Natural killer cell (primary cell): ENCODE data around the gene TAF15. TPM values are rescaled to one million over a fixed set of nuclear protein-coding genes. Genes with fewer than 3 reads are reported as not detected.

Source experiments
- ATAC-seq, 3 donors: fragments of 150-1000 bp in 2 of 3; fragments of 200-7000 bp in 1 of 3; cut with Tn5 transposase; 1 replicate in 1 of 3; 2 replicates in 2 of 3; pipeline ENCODE4 v1.10.0; 2021; ENCODE audit warnings: mild to moderate bottlenecking in 2 of 3, moderate library complexity in 2 of 3
- DNase-seq, 2 donors: peaks; one replicate each; pipeline versions ENCODE4 v3.0.0 to v3.0.0-alpha.2; 2013 to 2021; ENCODE audit warnings: mixed read lengths in 1 of 2
- H3K27ac ChIP-seq: one replicate; pipeline ENCODE4 v1.5.1; 2013; ENCODE audit warnings: mild to moderate bottlenecking, low read length
- H3K27me3 ChIP-seq: one replicate; pipeline ENCODE4 v1.6.1; 2013; ENCODE audit warnings: low read length; ENCODE audit not compliant: control insufficient read depth, insufficient read depth
- H3K36me3 ChIP-seq: one replicate; pipeline ENCODE4 v1.6.1; 2013; ENCODE audit warnings: low read length; ENCODE audit not compliant: control insufficient read depth, insufficient read depth
- H3K4me1 ChIP-seq: one replicate; pipeline ENCODE4 v1.6.1; 2013; ENCODE audit warnings: low read length; ENCODE audit not compliant: control insufficient read depth, insufficient read depth
- H3K4me3 ChIP-seq: one replicate; pipeline ENCODE4 v1.5.1; 2013; ENCODE audit warnings: low read length
- H3K9me3 ChIP-seq: one replicate; pipeline ENCODE4 v1.6.1; 2013; ENCODE audit warnings: low read length; ENCODE audit not compliant: control insufficient read depth, insufficient read depth
- H3K27ac Mint-ChIP-seq, 2 donors: one replicate each; pipeline ENCODE4 v1.8.0; 2022; ENCODE audit warnings: mild to moderate bottlenecking in 2 of 2, mixed read lengths in 2 of 2, moderate library complexity in 1 of 2
- H3K27me3 Mint-ChIP-seq, 2 donors: one replicate each; pipeline ENCODE4 v1.8.0; 2022; ENCODE audit warnings: low read depth in 2 of 2, mixed read lengths in 2 of 2
- H3K36me3 Mint-ChIP-seq: one replicate; pipeline ENCODE4 v1.8.0; 2022; ENCODE audit warnings: mixed read lengths
- H3K4me1 Mint-ChIP-seq, 2 donors: one replicate each; pipeline ENCODE4 v1.8.0; 2022; ENCODE audit warnings: mixed read lengths in 2 of 2
- H3K4me3 Mint-ChIP-seq: one replicate; pipeline ENCODE4 v1.8.0; 2022; ENCODE audit warnings: mild to moderate bottlenecking, moderate library complexity, mixed read lengths
- H3K9me3 Mint-ChIP-seq, 2 donors: one replicate each; pipeline ENCODE4 v1.8.0; 2022; ENCODE audit warnings: mixed read lengths in 2 of 2
- WGBS: methylation state at CpG from one replicate; pipeline ENCODE4 v1.1.7; 2013; ENCODE audit warnings: missing lambda C conversion rate; ENCODE audit not compliant: insufficient coverage; 5-methylcytosine and 5-hydroxymethylcytosine counted together
- intact Hi-C: fragments of 100-400 bp; cut with micrococcal nuclease; formaldehyde crosslinking; loops from one replicate; pipeline ENCODE4 v1.14.2; 2022
- total RNA-seq, 4 donors: library from RNA; stranded (reverse); fragments of 120-200 nt in 1 of 4; gene quantifications; one replicate each; pipeline versions ENCODE4 v1.2.3 to v1.2.4, GENCODE V29; 2013 to 2022
- TF ChIP-seq, protein P1 (sequence below): fragments of 200-600 bp; IDR thresholded peaks from one replicate; pipeline ENCODE4 v1.8.0; 2022; ENCODE audit warnings: antibody characterized with exemption

Gene TAF15
- total RNA-seq, 3 donors from 2014 or later (not counting 1 experiment from before 2014, with no cell fraction given), result 214 to 253 (median 214) TPM

DNA sequence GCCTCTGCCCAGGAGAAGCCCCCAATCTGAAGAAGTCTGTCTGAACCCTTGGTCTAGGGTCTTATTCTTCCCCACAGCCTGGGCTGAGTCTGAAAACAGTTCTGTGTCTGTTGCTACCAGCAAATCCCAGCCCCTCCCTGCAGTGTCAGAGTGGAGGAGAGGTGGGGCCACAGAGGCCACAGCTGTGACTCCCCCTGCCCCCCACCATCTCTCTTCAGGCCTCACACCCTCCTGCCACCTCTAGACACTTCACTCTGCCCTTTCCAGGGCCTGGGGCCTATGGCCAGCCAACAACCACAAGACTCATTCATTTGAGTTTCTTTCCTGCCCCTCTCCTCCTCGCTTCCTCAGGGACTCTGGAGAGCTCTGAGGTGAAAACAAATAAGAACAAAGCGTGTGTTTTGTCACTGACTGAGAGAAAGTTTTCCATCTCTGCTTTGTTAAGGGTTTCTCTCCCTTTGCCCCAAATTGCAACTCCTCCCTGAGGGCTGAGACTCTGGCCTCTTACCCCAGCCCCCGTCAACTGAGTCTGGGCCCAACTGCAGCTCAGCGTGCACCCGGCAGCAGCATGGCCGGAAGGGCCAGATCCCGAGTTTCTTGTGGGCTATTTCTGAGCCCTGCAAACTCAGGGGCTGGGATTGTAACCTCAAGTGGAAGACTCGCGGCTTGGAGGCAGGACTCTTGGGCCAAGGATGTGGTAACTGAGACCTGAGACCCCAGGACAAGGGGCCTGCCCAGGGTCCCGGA, 35.4 kb upstream of the TAF15 start:
- ATAC-seq (no peak), DNase-seq (no peak)
- no peaks in the 10 kb centered on the region for H3K4me1 Mint-ChIP-seq
- H3K9me3 Mint-ChIP-seq, result no peaks in the 10 kb centered on the region
- H3K27me3 Mint-ChIP-seq, result peaks cover 7 to 11% of the 10 kb centered on the region in 2 donors
- H3K36me3 ChIP-seq, result no peaks in the 10 kb centered on the region
- WGBS, result 71% methylated on average over 10 of the region's 10 CpGs
- intact Hi-C loops, result no loop called here
- TF ChIP-seq, protein P1, sequence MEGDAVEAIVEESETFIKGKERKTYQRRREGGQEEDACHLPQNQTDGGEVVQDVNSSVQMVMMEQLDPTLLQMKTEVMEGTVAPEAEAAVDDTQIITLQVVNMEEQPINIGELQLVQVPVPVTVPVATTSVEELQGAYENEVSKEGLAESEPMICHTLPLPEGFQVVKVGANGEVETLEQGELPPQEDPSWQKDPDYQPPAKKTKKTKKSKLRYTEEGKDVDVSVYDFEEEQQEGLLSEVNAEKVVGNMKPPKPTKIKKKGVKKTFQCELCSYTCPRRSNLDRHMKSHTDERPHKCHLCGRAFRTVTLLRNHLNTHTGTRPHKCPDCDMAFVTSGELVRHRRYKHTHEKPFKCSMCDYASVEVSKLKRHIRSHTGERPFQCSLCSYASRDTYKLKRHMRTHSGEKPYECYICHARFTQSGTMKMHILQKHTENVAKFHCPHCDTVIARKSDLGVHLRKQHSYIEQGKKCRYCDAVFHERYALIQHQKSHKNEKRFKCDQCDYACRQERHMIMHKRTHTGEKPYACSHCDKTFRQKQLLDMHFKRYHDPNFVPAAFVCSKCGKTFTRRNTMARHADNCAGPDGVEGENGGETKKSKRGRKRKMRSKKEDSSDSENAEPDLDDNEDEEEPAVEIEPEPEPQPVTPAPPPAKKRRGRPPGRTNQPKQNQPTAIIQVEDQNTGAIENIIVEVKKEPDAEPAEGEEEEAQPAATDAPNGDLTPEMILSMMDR, result no peak
- H3K27me3 ChIP-seq, result no peaks in the 10 kb centered on the region
- no peaks in the 10 kb centered on the region for H3K4me1 ChIP-seq
- H3K36me3 Mint-ChIP-seq, result no peaks in the 10 kb centered on the region
- H3K9me3 ChIP-seq, result no peaks in the 10 kb centered on the region
- H3K27ac ChIP-seq, result no peak overlapping the region
- H3K4me3 ChIP-seq, result no peak overlapping the region
- H3K4me3 Mint-ChIP-seq, result no peak overlapping the region
- H3K27ac Mint-ChIP-seq, result no peak overlapping the region

DNA sequence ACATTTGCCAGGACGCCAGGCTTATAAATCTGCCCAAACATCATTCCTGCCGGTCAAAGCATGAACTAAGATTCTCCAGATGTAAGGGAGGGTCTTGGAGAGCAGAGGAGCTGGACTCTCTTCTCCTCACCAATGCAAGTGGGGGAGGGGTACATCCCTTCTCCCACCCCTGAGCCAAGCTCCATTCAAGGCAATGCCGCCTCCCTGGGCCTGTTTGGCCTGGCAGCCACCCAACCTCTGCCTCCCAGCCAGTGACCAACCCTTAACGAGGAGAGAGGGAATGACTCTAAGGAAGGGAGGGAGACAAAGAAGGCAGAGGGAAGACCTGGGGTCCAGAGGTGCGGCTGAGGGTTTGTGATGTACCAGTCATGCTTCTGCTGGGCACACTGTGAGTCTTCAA, 34.8 kb upstream of the TAF15 start:
- WGBS, result 92% methylated on average over 2 of the region's 5 CpGs
- DNase-seq (no peak), ATAC-seq (no peak)
- Histone ChIP-seq H3K4me1 (no peaks in the 10 kb centered on the region), H3K27me3 (no peaks in the 10 kb centered on the region), H3K27ac (no peak overlapping the region), H3K36me3 (no peaks in the 10 kb centered on the region), H3K4me3 (no peak overlapping the region), H3K9me3 (no peaks in the 10 kb centered on the region)
- Mint-ChIP-seq H3K27me3 (peaks cover 7 to 11% of the 10 kb centered on the region in 2 donors), H3K4me3 (no peak overlapping the region), H3K36me3 (no peaks in the 10 kb centered on the region), H3K4me1 (no peaks in the 10 kb centered on the region), H3K9me3 (no peaks in the 10 kb centered on the region), H3K27ac (no peak overlapping the region)
- TF ChIP-seq, protein P1, result no peak
- intact Hi-C loops, result no loop called here

DNA sequence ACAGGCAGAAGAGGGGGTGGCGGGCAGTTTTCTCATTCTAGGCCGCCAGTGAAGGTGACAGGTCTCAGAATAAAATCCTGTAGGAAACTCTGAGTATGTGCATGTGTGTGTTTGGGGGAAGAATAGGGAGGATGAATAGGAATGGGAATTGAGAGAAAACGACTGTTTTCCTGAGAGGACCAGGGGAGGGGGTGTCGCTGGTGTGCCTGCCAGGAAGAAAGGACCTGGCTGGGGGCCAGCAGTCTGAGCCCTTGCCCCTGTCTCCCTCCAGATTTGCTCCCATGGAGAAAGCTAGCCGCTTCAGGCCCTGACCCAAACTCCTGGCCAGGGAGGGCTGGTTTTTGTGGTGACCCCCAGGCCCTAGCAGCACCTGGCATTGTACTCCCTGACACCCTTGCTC, 34.2 kb upstream of the TAF15 start:
- H3K4me1 ChIP-seq, result no peaks in the 10 kb centered on the region
- no peak overlapping the region for H3K27ac ChIP-seq
- DNase-seq (no peak), ATAC-seq (no peak)
- H3K27me3 ChIP-seq, result no peaks in the 10 kb centered on the region
- no peaks in the 10 kb centered on the region for H3K9me3 Mint-ChIP-seq
- H3K36me3 Mint-ChIP-seq, result no peaks in the 10 kb centered on the region
- intact Hi-C loops, result no loop called here
- no peak overlapping the region for H3K4me3 ChIP-seq
- WGBS, result 75% methylated on average over 5 of the region's 5 CpGs
- no peaks in the 10 kb centered on the region for H3K36me3 ChIP-seq
- TF ChIP-seq, protein P1, result no peak
- no peak overlapping the region for H3K27ac Mint-ChIP-seq
- H3K4me1 Mint-ChIP-seq, result no peaks in the 10 kb centered on the region
- H3K27me3 Mint-ChIP-seq, result peaks cover 7 to 11% of the 10 kb centered on the region in 2 donors
- H3K9me3 ChIP-seq, result no peaks in the 10 kb centered on the region
- H3K4me3 Mint-ChIP-seq, result no peak overlapping the region

DNA sequence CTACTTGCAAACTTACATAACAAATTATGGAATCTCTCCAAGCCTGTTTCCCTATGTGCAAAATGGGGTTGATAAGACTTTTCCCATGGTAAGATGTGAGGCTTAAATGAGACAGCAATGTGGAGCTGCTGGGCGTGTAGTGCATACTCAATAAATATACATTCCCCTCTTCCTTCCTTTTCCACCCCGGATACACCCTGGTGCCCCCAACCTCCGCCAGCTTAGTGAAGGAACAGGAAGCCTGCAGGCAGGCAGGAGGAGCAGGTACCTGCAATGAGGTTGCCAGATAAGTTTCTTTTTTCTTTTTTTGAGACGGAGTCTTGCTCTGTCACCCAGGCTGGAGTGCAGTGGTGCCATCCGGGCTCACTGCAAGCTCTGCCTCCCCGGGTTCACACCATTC, 33.7 kb upstream of the TAF15 start:
- intact Hi-C loops, result no loop called here
- no peaks in the 10 kb centered on the region for H3K4me1 ChIP-seq
- no peaks in the 10 kb centered on the region for H3K4me1 Mint-ChIP-seq

More for the DNA sequence above, 33.7 kb upstream of the TAF15 start:
- Histone ChIP-seq H3K27me3 (no peaks in the 10 kb centered on the region), H3K4me3 (no peak overlapping the region), H3K36me3 (no peaks in the 10 kb centered on the region), H3K9me3 (no peaks in the 10 kb centered on the region), H3K27ac (no peak overlapping the region)
- Mint-ChIP-seq H3K4me3 (no peak overlapping the region), H3K36me3 (no peaks in the 10 kb centered on the region), H3K27ac (no peak overlapping the region), H3K27me3 (peaks cover 8 to 11% of the 10 kb centered on the region in 2 donors), H3K9me3 (no peaks in the 10 kb centered on the region)
- ATAC-seq (no peak), DNase-seq (no peak)
- 34% methylated on average over 6 of the region's 6 CpGs for WGBS
- TF ChIP-seq, protein P1, result no peak
